ENCODE measurements around the gene PITHD1.

PITHD1 gene

DNA sequence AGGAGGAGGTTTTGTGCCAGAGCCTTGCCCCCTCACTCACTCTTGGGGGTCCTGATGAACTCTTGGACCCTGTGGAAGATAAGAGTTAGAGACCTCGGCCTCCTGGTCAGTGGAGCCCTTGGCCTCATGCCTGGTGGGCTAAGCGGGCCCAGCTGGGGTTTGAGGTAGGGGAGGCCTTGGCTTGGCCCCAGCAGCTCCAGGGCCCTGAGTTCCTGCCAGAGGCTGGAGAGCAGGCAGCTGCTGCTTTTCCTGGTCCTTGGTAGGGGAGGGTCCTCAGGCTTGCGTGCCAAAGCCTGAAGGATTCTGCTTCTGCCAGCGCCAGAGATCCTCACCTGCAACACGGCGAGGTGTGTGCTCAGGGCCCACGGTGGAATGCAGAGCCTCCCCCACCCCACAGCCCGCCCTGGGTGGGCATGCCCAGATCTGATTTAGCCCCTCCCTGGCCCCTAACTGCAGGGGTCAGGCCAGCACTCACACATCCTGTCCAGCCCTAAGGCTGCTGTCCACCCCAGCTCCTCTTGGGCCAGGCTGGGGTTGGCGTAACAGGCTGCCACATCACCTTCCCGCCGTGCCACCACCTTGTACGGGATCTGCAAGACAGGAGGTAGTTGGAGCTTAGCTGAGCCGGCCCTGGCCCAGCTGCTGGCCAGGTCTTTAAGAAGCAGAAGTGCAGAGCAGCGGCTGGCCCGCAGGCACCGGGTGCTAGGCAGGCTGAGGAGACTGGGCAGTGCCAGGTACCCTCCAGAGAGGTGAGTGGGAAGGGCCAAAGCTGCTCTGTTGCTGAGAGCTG lies 17.7 kb downstream of the PITHD1 start:
- TF ChIP-seq, protein P1, sequence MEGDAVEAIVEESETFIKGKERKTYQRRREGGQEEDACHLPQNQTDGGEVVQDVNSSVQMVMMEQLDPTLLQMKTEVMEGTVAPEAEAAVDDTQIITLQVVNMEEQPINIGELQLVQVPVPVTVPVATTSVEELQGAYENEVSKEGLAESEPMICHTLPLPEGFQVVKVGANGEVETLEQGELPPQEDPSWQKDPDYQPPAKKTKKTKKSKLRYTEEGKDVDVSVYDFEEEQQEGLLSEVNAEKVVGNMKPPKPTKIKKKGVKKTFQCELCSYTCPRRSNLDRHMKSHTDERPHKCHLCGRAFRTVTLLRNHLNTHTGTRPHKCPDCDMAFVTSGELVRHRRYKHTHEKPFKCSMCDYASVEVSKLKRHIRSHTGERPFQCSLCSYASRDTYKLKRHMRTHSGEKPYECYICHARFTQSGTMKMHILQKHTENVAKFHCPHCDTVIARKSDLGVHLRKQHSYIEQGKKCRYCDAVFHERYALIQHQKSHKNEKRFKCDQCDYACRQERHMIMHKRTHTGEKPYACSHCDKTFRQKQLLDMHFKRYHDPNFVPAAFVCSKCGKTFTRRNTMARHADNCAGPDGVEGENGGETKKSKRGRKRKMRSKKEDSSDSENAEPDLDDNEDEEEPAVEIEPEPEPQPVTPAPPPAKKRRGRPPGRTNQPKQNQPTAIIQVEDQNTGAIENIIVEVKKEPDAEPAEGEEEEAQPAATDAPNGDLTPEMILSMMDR (IDR thresholded peaks at IDR 0.05; ENCODE audit: insufficient read depth, missing control alignments) = no peak
- FAIRE-seq (no peak), DNase-seq (ENCODE audit: insufficient read length, low spot score) (no peak)

DNA sequence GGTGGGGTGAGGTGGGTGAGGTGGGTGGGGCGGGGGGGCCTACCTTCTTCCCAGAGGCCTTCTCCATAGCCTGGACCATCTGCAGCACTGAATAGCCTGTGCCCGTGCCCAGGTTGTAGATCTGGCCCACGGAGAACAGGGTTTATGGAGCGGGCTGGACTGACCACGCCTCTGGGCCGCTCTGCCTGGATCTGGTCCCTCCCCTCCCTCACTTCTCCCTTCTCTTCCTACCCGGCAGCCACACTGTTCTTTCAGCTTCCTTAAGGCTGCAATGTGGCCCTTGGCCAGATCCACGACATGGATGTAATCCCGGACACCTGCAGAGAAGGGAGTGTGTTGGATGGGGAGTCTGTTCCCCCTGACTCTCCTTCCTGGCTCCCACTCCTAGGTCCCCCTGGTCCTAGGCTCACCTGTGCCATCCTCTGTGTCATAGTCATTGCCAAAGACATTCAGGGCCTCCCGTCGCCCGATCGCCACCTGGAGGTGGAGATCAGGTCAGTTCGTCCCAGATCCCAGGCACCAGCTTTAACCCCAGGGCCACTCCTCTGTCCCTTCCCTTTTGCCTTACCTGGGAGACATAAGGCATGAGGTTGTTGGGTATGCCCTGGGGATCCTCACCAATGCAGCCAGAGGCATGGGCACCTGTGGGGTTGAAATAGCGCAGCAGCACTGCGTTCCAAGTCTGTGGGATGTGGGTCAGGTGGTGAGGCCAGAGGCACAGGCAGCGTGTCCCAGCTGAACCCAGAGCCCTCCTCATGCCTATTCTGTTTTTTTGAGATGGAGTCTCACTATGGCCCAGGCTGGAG lies 18.5 kb downstream of the PITHD1 start:
- TF ChIP-seq, protein P1 (IDR thresholded peaks at IDR 0.05; ENCODE audit: insufficient read depth, missing control alignments) = no peak
- no peak for FAIRE-seq
- no peak for DNase-seq (ENCODE audit: insufficient read length, low spot score)

DNA sequence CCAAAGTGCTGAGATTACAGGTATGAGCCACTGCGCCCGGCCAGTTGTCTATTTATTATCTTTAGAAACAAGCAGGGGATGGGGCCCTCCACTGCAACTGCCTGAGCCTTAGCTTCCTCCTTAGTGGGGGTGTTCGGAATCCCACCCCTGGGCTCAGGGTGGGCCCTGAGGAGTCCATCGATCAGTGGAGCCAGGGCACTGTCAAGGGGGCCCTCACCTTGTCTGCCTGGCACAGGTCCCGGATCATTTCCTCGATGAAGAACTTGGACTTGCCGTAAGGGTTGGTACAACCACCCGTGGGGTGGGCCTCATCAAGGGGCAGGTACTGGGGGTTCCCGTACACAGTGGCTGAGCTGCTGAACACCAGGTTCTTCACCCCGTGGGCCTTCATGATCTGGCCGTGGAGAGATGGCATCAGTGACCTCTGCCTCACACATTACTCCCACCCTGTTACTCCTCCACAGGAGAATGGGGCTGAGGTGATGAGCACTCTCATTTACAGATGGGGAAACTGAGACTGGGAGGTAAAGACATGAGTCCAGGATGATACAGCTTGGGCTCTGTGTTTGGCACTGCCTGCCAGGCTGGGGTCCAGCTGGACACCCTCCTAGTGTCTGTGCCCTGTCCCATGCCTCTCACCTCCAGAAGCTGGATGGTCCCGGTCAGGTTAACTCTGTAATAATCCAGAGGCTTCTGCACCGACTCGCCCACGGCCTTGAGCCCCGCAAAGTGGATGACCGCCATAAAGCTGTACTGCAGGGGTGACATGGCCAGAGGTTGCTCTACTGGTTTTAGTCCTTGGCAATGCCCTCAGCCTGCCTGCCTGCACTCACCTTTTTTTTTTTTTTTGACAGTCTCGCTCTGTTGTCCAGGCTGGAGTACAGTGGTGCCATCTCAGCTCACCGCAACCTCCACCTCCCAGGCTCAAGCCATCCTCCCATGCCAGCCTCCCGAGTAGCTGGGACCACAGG lies 19.5 kb downstream of the PITHD1 start:
- FAIRE-seq = no peak
- no peak for DNase-seq (ENCODE audit: insufficient read length, low spot score)
- TF ChIP-seq, protein P1 (IDR thresholded peaks at IDR 0.05; ENCODE audit: insufficient read depth, missing control alignments) = no peak

DNA sequence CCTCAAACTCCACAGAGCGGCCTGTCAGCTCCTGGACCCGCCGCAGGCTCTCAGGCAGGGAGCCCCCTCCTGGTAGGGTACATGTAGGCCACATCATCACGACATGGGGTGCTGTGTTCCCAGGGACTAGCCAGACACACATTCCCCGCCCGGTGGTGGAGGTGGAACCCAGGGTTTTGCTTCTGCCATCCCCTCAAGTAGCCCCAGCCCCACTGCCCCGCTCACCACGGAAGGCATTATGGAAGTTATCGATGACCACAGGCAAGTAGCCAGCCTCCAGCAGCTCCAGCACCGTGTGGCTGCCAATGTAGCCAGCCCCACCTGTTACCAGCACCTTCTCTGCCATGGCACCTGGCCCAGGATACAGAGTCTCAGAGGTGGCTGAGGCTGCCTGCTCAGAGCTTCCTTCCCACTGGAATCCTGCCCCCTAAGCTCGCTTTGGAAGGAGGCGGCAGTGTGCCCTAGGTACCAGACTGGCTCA lies 20.5 kb downstream of the PITHD1 start:
- FAIRE-seq (no peak), DNase-seq (ENCODE audit: insufficient read length, low spot score) (no peak)
- TF ChIP-seq, protein P1 (IDR thresholded peaks at IDR 0.05; ENCODE audit: insufficient read depth, missing control alignments) = no peak

DNA sequence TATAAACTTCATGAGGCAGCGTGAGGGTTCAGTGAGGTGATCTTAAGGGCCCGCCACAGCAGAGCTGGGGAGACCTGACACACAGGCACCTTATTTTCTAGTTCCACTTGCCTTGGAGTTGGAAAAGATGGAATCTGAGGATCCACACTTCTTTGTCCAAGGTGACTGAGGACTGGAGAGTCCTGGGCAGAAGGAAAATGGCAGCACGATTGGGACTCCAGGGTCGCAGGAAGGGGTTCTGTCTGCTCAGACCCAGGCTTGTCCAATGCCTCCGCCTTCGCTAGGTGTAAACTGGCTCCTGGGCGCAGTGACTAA lies 21.0 kb downstream of the PITHD1 start:
- FAIRE-seq = no peak
- DNase-seq (ENCODE audit: insufficient read length, low spot score) = no peak
- TF ChIP-seq, protein P1 (IDR thresholded peaks at IDR 0.05; ENCODE audit: insufficient read depth, missing control alignments) = no peak

DNA sequence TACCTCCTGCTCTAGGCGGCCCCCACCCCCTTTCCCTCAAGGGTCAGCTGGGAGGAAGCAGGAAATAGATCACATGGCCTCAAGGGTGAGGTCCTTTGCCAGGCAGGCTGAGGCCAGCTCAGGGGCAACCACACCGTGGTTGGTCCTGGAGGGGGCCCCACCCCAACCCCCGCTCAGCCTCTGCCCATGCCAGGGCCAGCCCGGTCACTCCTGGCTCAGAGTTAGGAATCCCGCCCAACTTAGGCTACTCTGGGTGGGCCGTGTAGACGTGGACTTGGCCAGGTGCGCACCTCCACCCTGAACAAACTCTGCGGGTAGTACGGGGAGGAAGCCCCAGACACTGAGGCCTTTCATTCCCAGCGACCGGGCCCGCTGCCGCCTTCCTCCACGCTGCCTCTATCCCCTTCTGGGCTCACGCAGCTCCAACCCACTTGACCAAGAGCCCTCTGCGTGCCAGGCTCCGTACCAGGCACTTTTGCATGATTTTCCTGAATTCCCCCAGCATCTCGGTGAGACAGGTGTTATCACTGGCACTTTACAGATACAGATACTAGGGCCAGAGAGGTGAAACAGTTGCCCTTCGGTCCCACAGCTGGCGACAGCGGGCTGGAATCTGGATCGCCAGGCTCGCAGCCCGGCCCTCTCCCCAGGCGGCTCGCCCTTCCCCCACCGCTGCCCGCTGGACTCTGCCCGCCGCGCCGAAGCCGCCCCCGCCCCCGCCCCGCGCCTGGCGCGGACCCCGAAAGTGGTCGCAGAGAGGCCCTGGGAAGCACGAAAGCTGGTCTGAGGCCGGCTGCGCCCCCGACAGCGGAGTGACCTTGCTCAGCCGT lies 21.6 kb downstream of the PITHD1 start:
- TF ChIP-seq, protein P1 (IDR thresholded peaks at IDR 0.05; ENCODE audit: insufficient read depth, missing control alignments) = no peak
- FAIRE-seq (no peak), DNase-seq (ENCODE audit: insufficient read length, low spot score) (no peak)

All from D721Med (cell line).